GM18867 (cell line): Measurements from ENCODE around the gene RAB9A.
A peak's percentile ranks its signal among the peaks of the same experiment; 100 is the strongest.
"Not testable (repeated sequence)": the region's sequence is repeated elsewhere in the genome, so short reads cannot be mapped to it uniquely, and the experiment has no call there.

Experiments used
- ATAC-seq: cut with Tn5 transposase; IDR thresholded peaks from one replicate; pipeline ENCODE4 v1.9.1; 2021; ENCODE audit warnings: mild to moderate bottlenecking, moderate library complexity; ENCODE audit not compliant: unreplicated experiment

The RAB9A gene

GRCh38 chrX:13699183-13699826, 10.4 kb downstream of the RAB9A start:
- peak; percentile 59 for ATAC-seq

GRCh38 chrX:13700380-13700779, 11.5 kb downstream of the RAB9A start:
- no peak for ATAC-seq

GRCh38 chrX:13702111-13702789, 13.3 kb downstream of the RAB9A start:
- ATAC-seq = no peak

GRCh38 chrX:13703135-13703534, 14.2 kb downstream of the RAB9A start:
- no peak for ATAC-seq

- ATAC-seq = no peak
Measured at GRCh38 chrX:13703589-13703988, 14.7 kb downstream of the RAB9A start.

- ATAC-seq = no peak
Measured at GRCh38 chrX:13711141-13711540, 22.2 kb downstream of the RAB9A start.

GRCh38 chrX:13716455-13716854, 27.5 kb downstream of the RAB9A start:
- ATAC-seq = no peak

GRCh38 chrX:13716905-13717304, 28.0 kb downstream of the RAB9A start:
- ATAC-seq = no peak

- no peak for ATAC-seq
Measured at GRCh38 chrX:13717700-13718472, 29.0 kb downstream of the RAB9A start.

- ATAC-seq = no peak
Measured at GRCh38 chrX:13719192-13719856, 30.4 kb downstream of the RAB9A start.

GRCh38 chrX:13721371-13721770, 32.4 kb downstream of the RAB9A start:
- no peak for ATAC-seq

GRCh38 chrX:13721819-13722519, 33.0 kb downstream of the RAB9A start:
- ATAC-seq = no peak

- not testable (repeated sequence) for ATAC-seq
Measured at GRCh38 chrX:13724878-13725277, 36.0 kb downstream of the RAB9A start.

- not testable (repeated sequence) for ATAC-seq
Measured at GRCh38 chrX:13726583-13726982, 37.7 kb downstream of the RAB9A start.

- ATAC-seq = not testable (repeated sequence)
Measured at GRCh38 chrX:13730523-13730922, 41.6 kb downstream of the RAB9A start.

- no peak for ATAC-seq
Measured at GRCh38 chrX:13732246-13733067, 43.5 kb downstream of the RAB9A start.

- ATAC-seq = no peak
Measured at GRCh38 chrX:13733506-13733905, 44.6 kb downstream of the RAB9A start.

- ATAC-seq = peak; percentile 93
Measured at GRCh38 chrX:13734278-13735172, 45.6 kb downstream of the RAB9A start, which contains the start of the genes OFD1 and TRAPPC2. Gene OFD1, plus strand, starts transcription at chrX:13734748. Its CDS starts 324 bp downstream, at chrX:13735072. Gene TRAPPC2, minus strand, starts transcription at chrX:13734620. Its CDS starts 14,657 bp downstream, at chrX:13719963.

- ATAC-seq = no peak
Measured at GRCh38 chrX:13741695-13742094, 52.8 kb downstream of the RAB9A start.
